Spleen (tissue), 11 donors: ENCODE data around the gene WDR6. TPM values are rescaled to one million over a fixed set of nuclear protein-coding genes. Genes with fewer than 3 reads are reported as not detected.

Experiments
- DNase-seq: peaks from one replicate; pipeline ENCODE4 v3.0.0-alpha.2; 2020
- H3K27ac ChIP-seq, 8 donors: fragments of 200-600 bp; sonication (generic) in 7 of 8; 1 replicate in 4 of 8; 2 replicates in 4 of 8; pipeline versions ENCODE4 v1.5.0 to v1.8.0; 2016 to 2021; ENCODE audit warnings: inconsistent platforms in 4 of 8, mild to moderate bottlenecking in 4 of 8, moderate library complexity in 1 of 8
- H3K27me3 ChIP-seq, 7 donors: fragments of 200-600 bp; sonication (generic) in 6 of 7; replicated peaks in 1 of 7; 1 replicate in 4 of 7; 2 replicates in 3 of 7; pipeline versions ENCODE4 v1.5.0 to v1.8.0; 2016 to 2021; ENCODE audit warnings: inconsistent platforms in 3 of 7, mild to moderate bottlenecking in 1 of 7
- H3K36me3 ChIP-seq, 6 donors: fragments of 200-600 bp; sonication (generic) in 5 of 6; 1 replicate in 4 of 6; 2 replicates in 2 of 6; pipeline versions ENCODE4 v1.5.0 to v1.8.0; 2016 to 2021; ENCODE audit warnings: inconsistent platforms in 2 of 6
- H3K4me1 ChIP-seq, 6 donors: fragments of 200-600 bp; sonication (generic) in 5 of 6; 1 replicate in 3 of 6; 2 replicates in 3 of 6; pipeline versions ENCODE4 v1.5.0 to v1.8.0; 2016 to 2021; ENCODE audit warnings: inconsistent platforms in 3 of 6
- H3K4me3 ChIP-seq, 8 donors: fragments of 200-600 bp; sonication (generic) in 7 of 8; 1 replicate in 4 of 8; 2 replicates in 4 of 8; pipeline versions ENCODE4 v1.5.0 to v1.8.0; 2016 to 2021; ENCODE audit warnings: inconsistent platforms in 4 of 8, mild to moderate bottlenecking in 4 of 8, moderate library complexity in 2 of 8
- H3K9me3 ChIP-seq, 8 donors: fragments of 200-600 bp; sonication (generic) in 7 of 8; 1 replicate in 4 of 8; 2 replicates in 4 of 8; pipeline versions ENCODE4 v1.5.0 to v1.8.0; 2016 to 2021; ENCODE audit warnings: inconsistent platforms in 4 of 8
- POLR2A ChIP-seq, 3 donors: fragments of 450-650 bp; IDR thresholded peaks; one replicate each; pipeline ENCODE4 v1.5.1; 2017; ENCODE audit warnings: antibody characterized with exemption in 3 of 3, mild to moderate bottlenecking in 1 of 3
- POLR2AphosphoS5 ChIP-seq, 3 donors: sonication (generic); formaldehyde crosslinking; IDR thresholded peaks; one replicate each; pipeline ENCODE4 v1.5.1; 2017; ENCODE audit warnings: antibody characterized with exemption in 3 of 3
- WGBS, 5 donors: extraction: QIAGEN DNeasy Blood & Tissue Kit in 3 of 5; methylation state at CpG; one replicate each; pipeline versions ENCODE4 v1.1.5 to v1.1.7; 2013 to 2018; 5-methylcytosine and 5-hydroxymethylcytosine counted together
- intact Hi-C: fragments of 100-400 bp; cut with DNase I; formaldehyde crosslinking; loops from one replicate; pipeline ENCODE4 v1.15.0; 2023; ENCODE audit warnings: low total_unique reads
- polyA plus RNA-seq, 3 donors: library from polyadenylated mRNA; stranded (reverse); fragments of 200-250 nt; gene quantifications; one replicate each; pipeline ENCODE4 v1.2.1, GENCODE V29; 2013
- total RNA-seq, 7 donors: library from RNA; depleted of rRNA in 3 of 7; stranded (reverse); fragments of >200 nt in 3 of 7; fragmentation: NEBNext Ultra II Directional in 4 of 7; extraction: Animal tissue kit (Norgen Biotek cat#: 25700) in 4 of 7; gene quantifications; one replicate each; pipeline versions ENCODE4 v1.1.0 to v1.2.1, GENCODE V29; 2016 to 2021
- TF ChIP-seq, protein P1 (sequence below), 11 experiments: fragments of 200-600 bp in 7 of 11; fragments of 450-650 bp in 4 of 11; sonication (generic) in 4 of 11; IDR thresholded peaks in 8 of 11; conservative IDR thresholded peaks in 3 of 11; 1 replicate in 7 of 11; 2 replicates in 4 of 11; pipeline versions ENCODE4 v1.4.0 to v1.8.0; 2016 to 2021; ENCODE audit warnings: antibody characterized with exemption in 11 of 11, inconsistent platforms in 4 of 11, mild to moderate bottlenecking in 1 of 11
- donor health status: healthy with polysubstance abuse.
- donor health status: DM: no; HTN: no; CAD: no; lungs with moderate emphysema.
- donor health status: DM: no; HTN: no; CAD: no.
- donor health status: Bipolar disorder and iron deficiency.
- donor health status: healthy.
- donor health status: DM: no; HTN: no; CAD: no.
- donor health status: DM: yes; HTN: yes; CAD: no.

WDR6 gene
- total and polyA plus RNA-seq, 10 donors, result 96.9 to 171 (median 142) TPM

GRCh38 chr3:49016414-49017228, 9.4 kb downstream of the WDR6 start:
- no peak for DNase-seq
- Histone ChIP-seq H3K36me3 (peaks cover 0 to 55% (median 43%) of the 10 kb centered on the region in 6 donors), H3K4me3 (peak overlapping the region in 1 of 8 donors; percentile 88), H3K4me1 (peaks cover 34 to 78% (median 56%) of the 10 kb centered on the region in 6 donors), H3K27ac (peak overlapping the region in 2 of 8 donors; percentile 85 to 98), H3K9me3 (no peaks in the 10 kb centered on the region), H3K27me3 (no peaks in the 10 kb centered on the region)
- intact Hi-C loops, result no loop called here
- TF ChIP-seq POLR2AphosphoS5 (IDR thresholded peaks at IDR 0.05), result peak in 2 of 3 donors; percentile 14 to 33
- no peak for TF ChIP-seq POLR2A (IDR thresholded peaks at IDR 0.05)
- 80 to 92% (median 87%) methylated on average over 5 to 6 of the region's 6 CpGs for WGBS, 5 donors

GRCh38 chr3:49017229-49017970, 10.2 kb downstream of the WDR6 start:
- 10 to 58% (median 12%) methylated on average over 2 to 23 of the region's 23 CpGs for WGBS, 5 donors
- no peak for DNase-seq
- TF ChIP-seq, protein P1, sequence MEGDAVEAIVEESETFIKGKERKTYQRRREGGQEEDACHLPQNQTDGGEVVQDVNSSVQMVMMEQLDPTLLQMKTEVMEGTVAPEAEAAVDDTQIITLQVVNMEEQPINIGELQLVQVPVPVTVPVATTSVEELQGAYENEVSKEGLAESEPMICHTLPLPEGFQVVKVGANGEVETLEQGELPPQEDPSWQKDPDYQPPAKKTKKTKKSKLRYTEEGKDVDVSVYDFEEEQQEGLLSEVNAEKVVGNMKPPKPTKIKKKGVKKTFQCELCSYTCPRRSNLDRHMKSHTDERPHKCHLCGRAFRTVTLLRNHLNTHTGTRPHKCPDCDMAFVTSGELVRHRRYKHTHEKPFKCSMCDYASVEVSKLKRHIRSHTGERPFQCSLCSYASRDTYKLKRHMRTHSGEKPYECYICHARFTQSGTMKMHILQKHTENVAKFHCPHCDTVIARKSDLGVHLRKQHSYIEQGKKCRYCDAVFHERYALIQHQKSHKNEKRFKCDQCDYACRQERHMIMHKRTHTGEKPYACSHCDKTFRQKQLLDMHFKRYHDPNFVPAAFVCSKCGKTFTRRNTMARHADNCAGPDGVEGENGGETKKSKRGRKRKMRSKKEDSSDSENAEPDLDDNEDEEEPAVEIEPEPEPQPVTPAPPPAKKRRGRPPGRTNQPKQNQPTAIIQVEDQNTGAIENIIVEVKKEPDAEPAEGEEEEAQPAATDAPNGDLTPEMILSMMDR (IDR thresholded peaks at IDR 0.05 in 8 of 11, conservative IDR thresholded peaks at IDR 0.05 in 3 of 11), result no peak
- TF ChIP-seq POLR2A (IDR thresholded peaks at IDR 0.05) (no peak), POLR2AphosphoS5 (IDR thresholded peaks at IDR 0.05) (no peak)
- Histone ChIP-seq H3K27me3 (no peaks in the 10 kb centered on the region), H3K4me3 (peak overlapping the region; percentile 88 to 100 (median 99)), H3K27ac (peak overlapping the region in 7 of 8 donors; percentile 64 to 100 (median 86)), H3K4me1 (peaks cover 28 to 73% (median 49%) of the 10 kb centered on the region in 6 donors), H3K9me3 (no peaks in the 10 kb centered on the region), H3K36me3 (peaks cover 0 to 47% (median 36%) of the 10 kb centered on the region in 6 donors)
- intact Hi-C loops, result no loop called here

DNA sequence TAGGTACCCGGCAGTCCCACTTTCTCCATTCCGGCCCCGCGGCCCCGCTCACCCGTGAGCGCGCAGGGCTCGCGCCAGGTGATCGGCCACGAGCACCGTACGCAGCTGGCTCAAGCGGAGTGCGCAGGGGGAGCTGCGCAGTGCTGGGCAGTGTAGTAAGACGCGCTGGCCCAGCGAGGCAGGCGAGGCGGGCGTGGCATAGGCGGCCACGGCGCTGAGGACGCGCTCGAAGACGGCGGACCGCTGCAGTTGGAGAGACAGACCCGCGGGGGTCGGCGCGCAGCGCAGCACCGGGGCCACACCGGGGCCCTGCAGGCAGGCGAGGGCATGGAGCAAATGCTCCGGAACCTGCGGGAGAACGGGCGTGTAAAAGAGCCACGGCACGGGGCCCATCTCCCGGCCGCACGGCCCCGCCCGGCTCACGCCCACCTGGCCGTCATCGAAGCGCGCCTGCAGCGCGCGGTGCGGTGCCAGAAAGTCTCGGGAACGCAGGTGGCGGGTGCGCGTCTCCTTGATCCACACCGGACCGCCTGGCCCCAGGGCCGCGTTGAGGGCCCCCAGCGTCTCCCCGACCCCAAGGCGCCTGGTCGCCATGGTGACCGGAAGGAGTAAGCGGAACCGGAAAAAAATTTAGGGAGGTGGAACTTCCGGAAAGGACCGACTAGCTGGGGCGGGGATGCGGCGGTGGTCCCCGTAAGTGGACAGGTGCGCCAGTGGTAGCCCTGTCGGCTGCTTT, 10.9 kb downstream of the WDR6 start, which contains the start of gene DALRD3:
DALRD3 (minus strand) TSS at position 610 of the 736 bp plus-strand sequence; CDS start at position 594, 16 bp downstream.
- peak; percentile 92 for DNase-seq
- 0 to 1% (median 1%) methylated on average over 46 to 85 of the region's 85 CpGs for WGBS, 5 donors
- intact Hi-C loops, result no loop called here
- Histone ChIP-seq H3K4me3 (peak within 1 kb of the TSS; percentile 88 to 100 (median 99)), H3K9me3 (no peaks in the 10 kb centered on the region), H3K27me3 (no peaks in the 10 kb centered on the region), H3K4me1 (peaks cover 34 to 73% (median 49%) of the 10 kb centered on the region in 6 donors), H3K36me3 (peaks cover 0 to 45% (median 30%) of the 10 kb centered on the region in 6 donors), H3K27ac (peak within 1 kb of the TSS; percentile 64 to 100 (median 92))
- TF ChIP-seq POLR2AphosphoS5 (IDR thresholded peaks at IDR 0.05) (peak; percentile 82 to 90 (median 83)), POLR2A (IDR thresholded peaks at IDR 0.05) (peak in 1 of 3 donors; percentile 42)
- TF ChIP-seq, protein P1 (IDR thresholded peaks at IDR 0.05 in 8 of 11, conservative IDR thresholded peaks at IDR 0.05 in 3 of 11), result peak in 1 of 11 experiments; percentile 8

- intact Hi-C loops, result no loop called here
- H3K9me3 ChIP-seq, result no peaks in the 10 kb centered on the region
- peaks cover 32 to 73% (median 52%) of the 10 kb centered on the region in 6 donors for H3K4me1 ChIP-seq
- H3K27ac ChIP-seq, result peak overlapping the region; percentile 64 to 100 (median 86)
- peaks cover 0 to 45% (median 31%) of the 10 kb centered on the region in 6 donors for H3K36me3 ChIP-seq
- peak overlapping the region; percentile 88 to 100 (median 99) for H3K4me3 ChIP-seq
- DNase-seq, result no peak
- WGBS, 5 donors, result 1 to 3% (median 3%) methylated on average over 17 to 18 of the region's 18 CpGs
- H3K27me3 ChIP-seq, result no peaks in the 10 kb centered on the region
- no peak for TF ChIP-seq POLR2A (IDR thresholded peaks at IDR 0.05)
- no peak for TF ChIP-seq POLR2AphosphoS5 (IDR thresholded peaks at IDR 0.05)
- TF ChIP-seq, protein P1 (IDR thresholded peaks at IDR 0.05 in 8 of 11, conservative IDR thresholded peaks at IDR 0.05 in 3 of 11), result no peak
Observed at GRCh38 chr3:49018707-49019006, 11.5 kb downstream of the WDR6 start.
